Caco-2 (cell line): ENCODE measurements around the gene POTEB3. TPM values are rescaled to one million over a fixed set of nuclear protein-coding genes. Genes with fewer than 3 reads are reported as not detected.
"Not testable (repeated sequence)": the region's sequence is repeated elsewhere in the genome, so short reads cannot be mapped to it uniquely, and the experiment has no call there.

Source experiments
- BruUV-seq: library from RNA; stranded (reverse); fragments of 400-500 nt; replicated peaks from 2 replicates; lab custom pipeline; 2021; lab: Mats Ljungman, UMichigan
- CTCF ChIA-PET: fragments of 300-600 bp; sonication (Branson Sonifier 250); formaldehyde crosslinking; loops from one replicate; lab custom pipeline; 2022; ENCODE audit warnings: antibody characterized with exemption; lab: Charles Lee
- POLR2A ChIA-PET: fragments of 300-600 bp; sonication (Branson Sonifier 250); formaldehyde crosslinking; loops from one replicate; lab custom pipeline; 2022; ENCODE audit warnings: antibody characterized with exemption; lab: Charles Lee
- DNase-seq, 2 experiments: peaks; one replicate each; pipeline versions ENCODE4 v3.0.0 to v3.0.0-alpha.2; 2020 to 2022
- H3K27me3 ChIP-seq: replicated peaks from 2 replicates; pipeline ENCODE4 v1.6.0; 2011; ENCODE audit warnings: low read length; ENCODE audit not compliant: control insufficient read depth, insufficient read depth
- H3K36me3 ChIP-seq: 2 replicates; pipeline ENCODE4 v1.5.1; 2011; ENCODE audit warnings: low read length; ENCODE audit not compliant: control insufficient read depth, insufficient read depth
- H3K4me1 ChIP-seq: fragments of 250-450 bp; sonication (Bioruptor Pico); 2 replicates; pipeline ENCODE4 v1.5.1; 2020; ENCODE audit warnings: mild to moderate bottlenecking
- H3K4me3 ChIP-seq: 2 replicates; pipeline ENCODE4 v1.5.1; 2011; ENCODE audit warnings: low read depth, mild to moderate bottlenecking, control low read depth, low read length
- H3K9me3 ChIP-seq: fragments of 250-450 bp; sonication (Bioruptor Pico); 2 replicates; pipeline ENCODE4 v1.5.1; 2020; ENCODE audit warnings: mild to moderate bottlenecking, moderate library complexity
- H3K27ac Mint-ChIP-seq: one replicate; pipeline ENCODE4 v1.8.0; 2022; ENCODE audit warnings: mixed read lengths; ENCODE audit not compliant: unreplicated experiment
- H3K27me3 Mint-ChIP-seq: one replicate; pipeline ENCODE4 v1.8.0; 2022; ENCODE audit warnings: mixed read lengths; ENCODE audit not compliant: insufficient read depth, unreplicated experiment
- H3K36me3 Mint-ChIP-seq: one replicate; pipeline ENCODE4 v1.8.0; 2022; ENCODE audit warnings: mild to moderate bottlenecking, mixed read lengths; ENCODE audit not compliant: insufficient read depth, unreplicated experiment
- H3K4me1 Mint-ChIP-seq: one replicate; pipeline ENCODE4 v1.8.0; 2022; ENCODE audit warnings: low read depth, mixed read lengths; ENCODE audit not compliant: unreplicated experiment
- H3K4me3 Mint-ChIP-seq: one replicate; pipeline ENCODE4 v1.8.0; 2022; ENCODE audit warnings: mild to moderate bottlenecking, moderate library complexity, mixed read lengths; ENCODE audit not compliant: unreplicated experiment
- H3K9me3 Mint-ChIP-seq: one replicate; pipeline ENCODE4 v1.8.0; 2022; ENCODE audit warnings: mixed read lengths; ENCODE audit not compliant: unreplicated experiment
- intact Hi-C: fragments of 100-400 bp; cut with micrococcal nuclease; formaldehyde crosslinking; loops from one replicate; pipeline ENCODE4 v1.10.0; 2022; ENCODE audit not compliant: unreplicated experiment
- microRNA-seq: library from miRNA; unstranded; fragments of <30 nt; microRNA quantifications from one replicate; pipeline ENCODE4 v1.2.0, GENCODE V29; 2022
- total RNA-seq: library from RNA; stranded (reverse); gene quantifications from 2 replicates; pipeline ENCODE4 v1.2.3, GENCODE V29; 2022

Gene POTEB3
- total RNA-seq, 1 experiment from 2014 or later = not detected

DNA sequence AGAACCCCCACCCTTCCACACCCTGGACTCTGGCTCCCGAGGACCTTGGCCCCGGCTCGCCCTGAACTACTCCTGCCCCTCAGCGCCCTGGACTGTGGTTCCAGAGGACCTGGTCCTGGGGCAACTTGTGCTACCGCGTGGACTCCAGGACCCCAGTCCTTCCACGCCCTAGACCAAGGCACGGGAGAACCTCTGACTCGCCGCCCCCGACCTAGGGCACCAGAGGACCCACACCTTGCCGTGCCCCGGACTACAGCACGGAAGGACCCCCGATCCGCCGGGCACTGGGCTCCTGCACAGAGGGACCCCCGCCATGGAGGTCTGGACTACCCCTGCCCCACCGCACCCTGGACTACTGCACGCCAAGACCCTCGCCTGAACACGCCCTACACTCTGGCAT, 71.7 kb downstream of the POTEB3 start:
- BruUV-seq, CTCF ChIA-PET, POLR2A ChIA-PET: not testable (repeated sequence)

More for the DNA sequence above, 71.7 kb downstream of the POTEB3 start:
- H3K27me3 ChIP-seq, intact Hi-C loops, H3K9me3 Mint-ChIP-seq, DNase-seq, H3K4me1 Mint-ChIP-seq, H3K9me3 ChIP-seq, H3K36me3 Mint-ChIP-seq, H3K4me3 ChIP-seq, H3K27ac Mint-ChIP-seq, H3K4me1 ChIP-seq, H3K36me3 ChIP-seq, H3K27me3 Mint-ChIP-seq, H3K4me3 Mint-ChIP-seq: not testable (repeated sequence)

Small RNAs within 50 kb of the gene (microRNA-seq; reads per million reads assigned to microRNA genes)
- not detected for gene MIR3118-3
